Measurements from ENCODE around the gene TULP4. TPM values are rescaled to one million over a fixed set of nuclear protein-coding genes. Genes with fewer than 3 reads are reported as not detected.

The TULP4 gene
- polyA plus RNA-seq, 2 of the 4 experiments (the other 2 are of a cell fraction), result 5.0 to 10.6 TPM

GRCh38 chr6:158422629-158423238, 110.5 kb downstream of the TULP4 start:
- H3K27ac ChIP-seq, result no peak overlapping the region
- no peak for FAIRE-seq
- ChIA-PET CTCF (no interaction called here), POLR2A (no interaction called here)
- no peak overlapping the region for H3K4me3 ChIP-seq
- 96% methylated on average over 14 of the region's 15 CpGs for WGBS (ENCODE audit: missing lambda C conversion rate)
- TF ChIP-seq HOXA7 (CRISPR knock-in tag; IDR thresholded peaks at IDR 0.05), result no peak
- TF ChIP-seq RCOR1 (IDR thresholded peaks at IDR 0.05; ENCODE audit: low read depth, low read length), result no peak
- no peak for TF ChIP-seq NPAS2 (CRISPR knock-in tag; IDR thresholded peaks at IDR 0.05; ENCODE audit: borderline replicate concordance)
- no peak for TF ChIP-seq RAD21 (conservative IDR thresholded peaks at IDR 0.05 in 1 of 2, IDR thresholded peaks at IDR 0.05 in 1 of 2)
- no peak for TF ChIP-seq RARB (CRISPR knock-in tag; IDR thresholded peaks at IDR 0.05)
- TF ChIP-seq, protein P1, sequence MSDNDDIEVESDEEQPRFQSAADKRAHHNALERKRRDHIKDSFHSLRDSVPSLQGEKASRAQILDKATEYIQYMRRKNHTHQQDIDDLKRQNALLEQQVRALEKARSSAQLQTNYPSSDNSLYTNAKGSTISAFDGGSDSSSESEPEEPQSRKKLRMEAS (IDR thresholded peaks at IDR 0.05), result no peak
- no peak for TF ChIP-seq HMGXB4 (CRISPR knock-in tag; IDR thresholded peaks at IDR 0.05; ENCODE audit: borderline replicate concordance)
- TF ChIP-seq, protein P2, sequence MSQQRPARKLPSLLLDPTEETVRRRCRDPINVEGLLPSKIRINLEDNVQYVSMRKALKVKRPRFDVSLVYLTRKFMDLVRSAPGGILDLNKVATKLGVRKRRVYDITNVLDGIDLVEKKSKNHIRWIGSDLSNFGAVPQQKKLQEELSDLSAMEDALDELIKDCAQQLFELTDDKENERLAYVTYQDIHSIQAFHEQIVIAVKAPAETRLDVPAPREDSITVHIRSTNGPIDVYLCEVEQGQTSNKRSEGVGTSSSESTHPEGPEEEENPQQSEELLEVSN (IDR thresholded peaks at IDR 0.05; ENCODE audit: borderline replicate concordance, low read depth), result no peak
- TF ChIP-seq HOXB5 (CRISPR knock-in tag; IDR thresholded peaks at IDR 0.05), result no peak
- no peak for TF ChIP-seq MAFK (IDR thresholded peaks at IDR 0.05; ENCODE audit: partially characterized antibody)
- TF ChIP-seq SREBF2 (IDR thresholded peaks at IDR 0.05), result no peak
- TF ChIP-seq, protein P3, sequence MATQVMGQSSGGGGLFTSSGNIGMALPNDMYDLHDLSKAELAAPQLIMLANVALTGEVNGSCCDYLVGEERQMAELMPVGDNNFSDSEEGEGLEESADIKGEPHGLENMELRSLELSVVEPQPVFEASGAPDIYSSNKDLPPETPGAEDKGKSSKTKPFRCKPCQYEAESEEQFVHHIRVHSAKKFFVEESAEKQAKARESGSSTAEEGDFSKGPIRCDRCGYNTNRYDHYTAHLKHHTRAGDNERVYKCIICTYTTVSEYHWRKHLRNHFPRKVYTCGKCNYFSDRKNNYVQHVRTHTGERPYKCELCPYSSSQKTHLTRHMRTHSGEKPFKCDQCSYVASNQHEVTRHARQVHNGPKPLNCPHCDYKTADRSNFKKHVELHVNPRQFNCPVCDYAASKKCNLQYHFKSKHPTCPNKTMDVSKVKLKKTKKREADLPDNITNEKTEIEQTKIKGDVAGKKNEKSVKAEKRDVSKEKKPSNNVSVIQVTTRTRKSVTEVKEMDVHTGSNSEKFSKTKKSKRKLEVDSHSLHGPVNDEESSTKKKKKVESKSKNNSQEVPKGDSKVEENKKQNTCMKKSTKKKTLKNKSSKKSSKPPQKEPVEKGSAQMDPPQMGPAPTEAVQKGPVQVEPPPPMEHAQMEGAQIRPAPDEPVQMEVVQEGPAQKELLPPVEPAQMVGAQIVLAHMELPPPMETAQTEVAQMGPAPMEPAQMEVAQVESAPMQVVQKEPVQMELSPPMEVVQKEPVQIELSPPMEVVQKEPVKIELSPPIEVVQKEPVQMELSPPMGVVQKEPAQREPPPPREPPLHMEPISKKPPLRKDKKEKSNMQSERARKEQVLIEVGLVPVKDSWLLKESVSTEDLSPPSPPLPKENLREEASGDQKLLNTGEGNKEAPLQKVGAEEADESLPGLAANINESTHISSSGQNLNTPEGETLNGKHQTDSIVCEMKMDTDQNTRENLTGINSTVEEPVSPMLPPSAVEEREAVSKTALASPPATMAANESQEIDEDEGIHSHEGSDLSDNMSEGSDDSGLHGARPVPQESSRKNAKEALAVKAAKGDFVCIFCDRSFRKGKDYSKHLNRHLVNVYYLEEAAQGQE (IDR thresholded peaks at IDR 0.05), result no peak
- no peak for TF ChIP-seq MYC (IDR thresholded peaks at IDR 0.05; ENCODE audit: borderline replicate concordance, low read length)
- no peak for TF ChIP-seq ZSCAN20 (CRISPR knock-in tag; IDR thresholded peaks at IDR 0.05)
- TF ChIP-seq ZNF302 (CRISPR knock-in tag; IDR thresholded peaks at IDR 0.05), result no peak
- H3K9me3 ChIP-seq, result no peaks in the 10 kb centered on the region
- no peak for ATAC-seq
- H3K4me2 ChIP-seq, result no peak overlapping the region
- DNase-seq (ENCODE audit: low read depth in 1 of 2, low spot score in 1 of 2), result no peak
- no peaks in the 10 kb centered on the region for H3K4me1 ChIP-seq

DNA sequence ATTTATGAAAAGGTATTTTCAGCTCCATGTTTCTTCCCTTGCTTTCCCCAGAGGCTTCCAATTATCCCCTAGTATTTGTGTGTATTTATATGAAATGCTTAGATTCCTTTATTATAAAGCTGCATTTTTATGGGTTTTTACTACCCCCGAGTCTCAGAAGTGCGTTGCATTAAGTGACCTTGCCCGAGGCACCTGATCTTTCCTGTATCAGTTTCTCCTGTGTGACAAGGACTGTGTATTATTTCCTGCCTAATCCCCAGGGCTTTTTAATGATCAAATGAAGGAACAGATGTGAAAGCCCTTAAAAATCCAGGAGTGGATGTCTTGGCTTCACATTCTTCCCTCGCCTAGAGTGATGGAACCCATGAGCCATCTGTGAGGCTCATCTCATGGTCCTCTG, 118.8 kb downstream of the TULP4 start:
- ChIA-PET POLR2A (no interaction called here), CTCF (interaction anchor here (1.2 kb wide), 1 partner anchor 12 kb away, joined by 3 read pairs; no protein-coding TSS in a partner anchor)
- FAIRE-seq (no peak), ATAC-seq (no peak), DNase-seq (ENCODE audit: low read depth in 1 of 2, low spot score in 1 of 2) (no peak)
- TF ChIP-seq MAZ (IDR thresholded peaks at IDR 0.05; ENCODE audit: borderline replicate concordance, low read depth, low read length) (no peak), RNF2 (IDR thresholded peaks at IDR 0.05; ENCODE audit: borderline replicate concordance, low read depth) (no peak), EHF (CRISPR knock-in tag; IDR thresholded peaks at IDR 0.05) (no peak), RFX5 (IDR thresholded peaks at IDR 0.05) (no peak), ESRRA (IDR thresholded peaks at IDR 0.05; ENCODE audit: borderline replicate concordance, low read length) (no peak), HES2 (IDR thresholded peaks at IDR 0.05) (no peak), TP53 (CRISPR knock-in tag; IDR thresholded peaks at IDR 0.05) (no peak), ZFP36 (IDR thresholded peaks at IDR 0.05; ENCODE audit: borderline replicate concordance, partially characterized antibody) (no peak), JUNB (IDR thresholded peaks at IDR 0.05) (no peak), GATA3 (IDR thresholded peaks at IDR 0.05; ENCODE audit: borderline replicate concordance) (no peak), NR3C1 (IDR thresholded peaks at IDR 0.05) (no peak), RAD21 (conservative IDR thresholded peaks at IDR 0.05 in 1 of 2, IDR thresholded peaks at IDR 0.05 in 1 of 2) (no peak)
- TF ChIP-seq, protein P3 (IDR thresholded peaks at IDR 0.05), result no peak
- Histone ChIP-seq H3K27ac (no peak overlapping the region), H3K4me2 (no peak overlapping the region), H3K9me3 (no peaks in the 10 kb centered on the region), H3K4me1 (no peaks in the 10 kb centered on the region), H3K4me3 (no peak overlapping the region)
- 90% methylated on average over 4 of the region's 4 CpGs for WGBS (ENCODE audit: missing lambda C conversion rate)
